GM12875 (cell line): Measurements from ENCODE around the gene SSX5.
"Not testable (repeated sequence)": the region's sequence is repeated elsewhere in the genome, so short reads cannot be mapped to it uniquely, and the experiment has no call there.

ENCODE experiments used
- H3K4me3 ChIP-seq: one replicate; pipeline ENCODE4 v1.5.1; 2011; ENCODE audit warnings: low read depth, low read length, control low read depth
- CTCF ChIP-seq: IDR thresholded peaks from 2 replicates; pipeline ENCODE4 v1.5.1; 2011; ENCODE audit warnings: low read depth, mild to moderate bottlenecking, control low read depth, inconsistent platforms, low read length, moderate library complexity, borderline replicate concordance; ENCODE audit not compliant: insufficient read depth

SSX5 gene

GRCh38 chrX:48154796-48155195 lies 41.8 kb downstream of the SSX5 start:
- TF ChIP-seq CTCF = no peak
- H3K4me3 ChIP-seq = no peak overlapping the region

GRCh38 chrX:48153769-48154168 lies 42.8 kb downstream of the SSX5 start:
- H3K4me3 ChIP-seq = no peak overlapping the region
- TF ChIP-seq CTCF = no peak

GRCh38 chrX:48142697-48143096 lies 53.9 kb downstream of the SSX5 start:
- not testable (repeated sequence) for H3K4me3 ChIP-seq

- H3K4me3 ChIP-seq = not testable (repeated sequence)
These were observed 54.6 kb downstream of the SSX5 start for GRCh38 chrX:48141810-48142508.

- H3K4me3 ChIP-seq = not testable (repeated sequence)
These were observed 57.5 kb downstream of the SSX5 start for GRCh38 chrX:48139076-48139475.
